ENCODE measurements around the gene YTHDF1. TPM values are rescaled to one million over a fixed set of nuclear protein-coding genes. Genes with fewer than 3 reads are reported as not detected.

YTHDF1 gene
- total RNA-seq, 1 donor from 2014 or later: 43.3 TPM

DNA sequence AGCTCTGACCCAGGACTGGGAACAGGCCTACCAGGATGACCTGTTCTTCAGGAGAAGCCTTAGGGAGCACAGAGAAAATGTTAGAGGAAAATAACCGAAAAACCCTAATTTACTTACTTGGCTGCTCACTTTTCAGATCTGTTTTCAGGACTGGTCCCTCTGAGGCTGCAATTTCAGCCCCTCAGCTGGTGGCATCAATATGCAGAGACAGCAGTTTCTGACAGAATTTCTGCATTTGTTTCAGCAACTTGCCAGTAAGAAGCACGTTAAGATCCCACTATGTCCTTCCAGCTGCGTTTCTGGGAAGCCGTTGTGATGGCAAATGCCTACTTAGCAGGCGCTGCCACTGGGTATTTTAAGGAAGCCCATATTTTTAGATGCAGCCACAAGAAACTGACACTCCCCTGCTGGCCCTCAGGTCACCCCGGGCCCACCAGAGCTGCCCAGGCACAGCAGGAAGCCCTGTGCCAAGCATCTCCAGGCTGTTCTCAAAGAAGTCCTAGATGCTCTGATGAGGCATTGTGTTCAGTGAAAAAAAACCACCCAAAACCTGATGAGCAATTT is 7.5 kb downstream of the YTHDF1 start:
- Mint-ChIP-seq H3K4me3 (ENCODE audit: unreplicated experiment) (no peak overlapping the region), H3K36me3 (ENCODE audit: unreplicated experiment) (no peaks in the 10 kb centered on the region), H3K9me3 (ENCODE audit: unreplicated experiment) (peaks cover 9% of the 10 kb centered on the region), H3K27me3 (ENCODE audit: unreplicated experiment) (no peaks in the 10 kb centered on the region), H3K4me1 (ENCODE audit: low read depth, unreplicated experiment) (peaks cover 18% of the 10 kb centered on the region), H3K27ac (ENCODE audit: unreplicated experiment) (no peak overlapping the region)
- TF ChIP-seq, protein P1, sequence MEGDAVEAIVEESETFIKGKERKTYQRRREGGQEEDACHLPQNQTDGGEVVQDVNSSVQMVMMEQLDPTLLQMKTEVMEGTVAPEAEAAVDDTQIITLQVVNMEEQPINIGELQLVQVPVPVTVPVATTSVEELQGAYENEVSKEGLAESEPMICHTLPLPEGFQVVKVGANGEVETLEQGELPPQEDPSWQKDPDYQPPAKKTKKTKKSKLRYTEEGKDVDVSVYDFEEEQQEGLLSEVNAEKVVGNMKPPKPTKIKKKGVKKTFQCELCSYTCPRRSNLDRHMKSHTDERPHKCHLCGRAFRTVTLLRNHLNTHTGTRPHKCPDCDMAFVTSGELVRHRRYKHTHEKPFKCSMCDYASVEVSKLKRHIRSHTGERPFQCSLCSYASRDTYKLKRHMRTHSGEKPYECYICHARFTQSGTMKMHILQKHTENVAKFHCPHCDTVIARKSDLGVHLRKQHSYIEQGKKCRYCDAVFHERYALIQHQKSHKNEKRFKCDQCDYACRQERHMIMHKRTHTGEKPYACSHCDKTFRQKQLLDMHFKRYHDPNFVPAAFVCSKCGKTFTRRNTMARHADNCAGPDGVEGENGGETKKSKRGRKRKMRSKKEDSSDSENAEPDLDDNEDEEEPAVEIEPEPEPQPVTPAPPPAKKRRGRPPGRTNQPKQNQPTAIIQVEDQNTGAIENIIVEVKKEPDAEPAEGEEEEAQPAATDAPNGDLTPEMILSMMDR (IDR thresholded peaks at IDR 0.05; ENCODE audit: partially characterized antibody, unreplicated experiment): no peak
- DNase-seq: no peak

DNA sequence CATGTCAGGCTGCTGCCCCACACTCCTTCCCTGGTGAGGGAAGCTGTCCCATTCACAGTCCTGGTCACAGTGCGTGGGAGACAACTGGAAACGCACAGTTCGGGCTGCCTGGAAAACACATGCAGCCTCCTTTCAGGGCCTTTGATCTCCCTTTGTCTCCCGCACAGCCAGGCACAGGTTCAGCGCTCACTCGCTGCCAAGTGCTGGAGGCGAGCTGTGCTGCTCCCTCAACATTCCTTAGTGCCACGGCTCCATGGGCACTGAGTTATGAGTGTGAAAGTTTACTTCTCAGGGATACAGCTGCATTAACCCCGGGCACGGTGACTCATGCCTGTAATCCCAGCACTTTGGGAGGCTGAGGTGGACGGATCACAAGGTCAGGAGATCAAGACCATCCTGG is 9.1 kb downstream of the YTHDF1 start:
- Mint-ChIP-seq H3K27me3 (ENCODE audit: unreplicated experiment) (no peaks in the 10 kb centered on the region), H3K4me3 (ENCODE audit: unreplicated experiment) (no peak overlapping the region), H3K9me3 (ENCODE audit: unreplicated experiment) (peaks cover 8% of the 10 kb centered on the region), H3K36me3 (ENCODE audit: unreplicated experiment) (no peaks in the 10 kb centered on the region), H3K4me1 (ENCODE audit: low read depth, unreplicated experiment) (peaks cover 10% of the 10 kb centered on the region), H3K27ac (ENCODE audit: unreplicated experiment) (no peak overlapping the region)
- TF ChIP-seq, protein P1 (IDR thresholded peaks at IDR 0.05; ENCODE audit: partially characterized antibody, unreplicated experiment): no peak
- no peak for DNase-seq

DNA sequence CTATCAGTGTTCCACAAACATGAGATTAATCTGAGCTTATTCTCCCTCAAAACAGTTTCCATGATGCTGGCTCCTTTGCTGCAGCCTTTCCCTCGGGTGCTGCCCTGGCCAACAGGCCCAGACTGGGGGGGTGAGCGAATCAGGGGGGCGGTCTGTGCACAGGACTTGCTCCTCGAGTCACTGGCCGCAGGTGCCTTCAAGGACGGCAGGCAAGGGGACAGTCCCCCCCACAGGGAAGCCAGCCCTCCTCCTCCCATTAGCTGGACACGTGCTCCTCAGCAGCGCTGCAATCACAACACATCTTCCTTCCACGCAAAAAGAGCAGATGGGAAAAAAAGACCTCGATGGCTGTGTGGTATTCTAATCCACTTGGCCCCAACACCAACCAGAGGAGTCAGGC is 10.0 kb downstream of the YTHDF1 start:
- TF ChIP-seq, protein P1 (IDR thresholded peaks at IDR 0.05; ENCODE audit: partially characterized antibody, unreplicated experiment): no peak
- no peaks in the 10 kb centered on the region for H3K36me3 Mint-ChIP-seq (ENCODE audit: unreplicated experiment)
- DNase-seq: no peak
- peaks cover 10% of the 10 kb centered on the region for H3K4me1 Mint-ChIP-seq (ENCODE audit: low read depth, unreplicated experiment)
- H3K9me3 Mint-ChIP-seq (ENCODE audit: unreplicated experiment): peaks cover 7% of the 10 kb centered on the region
- H3K27ac Mint-ChIP-seq (ENCODE audit: unreplicated experiment): no peak overlapping the region
- no peaks in the 10 kb centered on the region for H3K27me3 Mint-ChIP-seq (ENCODE audit: unreplicated experiment)
- no peak overlapping the region for H3K4me3 Mint-ChIP-seq (ENCODE audit: unreplicated experiment)

DNA sequence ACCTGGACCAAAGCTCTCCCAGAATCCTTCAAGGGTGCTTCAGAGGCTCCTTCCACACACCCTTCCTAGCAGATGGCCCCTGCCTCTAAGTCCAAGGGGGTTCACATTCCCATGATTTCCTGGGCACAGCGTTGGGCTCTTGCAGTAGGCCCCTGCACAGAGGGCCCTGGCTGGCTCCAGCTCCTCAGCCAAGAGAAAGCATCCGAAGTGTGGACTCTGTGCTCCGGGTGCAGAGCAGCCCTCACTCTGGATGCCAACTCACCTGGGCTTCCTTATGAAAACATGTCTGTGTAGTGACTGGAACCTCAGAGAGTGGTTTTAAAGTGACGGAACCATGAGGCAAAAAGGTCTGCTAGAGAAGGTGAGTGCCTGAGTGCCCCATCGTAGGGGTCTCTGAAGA is 11.6 kb downstream of the YTHDF1 start:
- Mint-ChIP-seq H3K27me3 (ENCODE audit: unreplicated experiment) (peaks cover 4% of the 10 kb centered on the region), H3K9me3 (ENCODE audit: unreplicated experiment) (peaks cover 4% of the 10 kb centered on the region), H3K4me3 (ENCODE audit: unreplicated experiment) (no peak overlapping the region), H3K4me1 (ENCODE audit: low read depth, unreplicated experiment) (peaks cover 10% of the 10 kb centered on the region), H3K27ac (ENCODE audit: unreplicated experiment) (no peak overlapping the region), H3K36me3 (ENCODE audit: unreplicated experiment) (no peaks in the 10 kb centered on the region)
- TF ChIP-seq, protein P1 (IDR thresholded peaks at IDR 0.05; ENCODE audit: partially characterized antibody, unreplicated experiment): no peak
- DNase-seq: no peak

DNA sequence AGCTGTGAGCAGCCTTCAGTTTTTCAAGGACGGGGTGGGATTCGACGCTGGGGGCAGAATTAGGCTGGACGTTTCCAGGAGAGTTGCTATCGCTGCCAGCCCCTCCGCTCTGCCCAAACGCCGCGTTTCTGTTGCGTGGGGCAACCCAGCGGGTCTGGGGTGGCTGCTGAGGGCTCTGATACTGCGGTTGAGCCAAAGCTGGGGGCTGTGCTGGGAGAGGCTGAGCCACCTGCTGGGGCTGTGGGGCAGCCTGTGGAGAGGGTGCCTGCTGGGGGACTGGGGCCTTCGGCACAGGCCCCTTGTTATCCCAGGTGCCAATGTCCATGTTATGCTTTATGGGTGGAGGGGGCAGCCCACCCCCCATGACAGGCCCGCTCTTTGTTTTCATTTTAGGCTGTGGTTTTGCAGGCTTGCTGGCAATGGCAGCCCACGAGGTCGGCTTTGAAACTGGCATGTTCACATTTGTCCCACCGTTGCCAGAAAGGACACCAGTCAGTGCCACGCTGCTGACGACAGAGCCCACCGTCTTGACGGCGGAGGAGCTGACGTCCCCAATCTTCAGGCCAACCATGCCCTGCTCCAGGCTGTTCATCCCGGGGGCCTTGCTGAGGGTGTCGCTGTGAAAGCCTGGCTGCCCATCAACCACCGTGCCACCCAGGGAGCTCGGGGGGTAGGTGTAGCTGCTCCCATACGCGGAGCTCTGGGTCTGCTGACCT is 13.0 kb downstream of the YTHDF1 start:
- Mint-ChIP-seq H3K27me3 (ENCODE audit: unreplicated experiment) (peaks cover 4% of the 10 kb centered on the region), H3K27ac (ENCODE audit: unreplicated experiment) (no peak overlapping the region), H3K4me3 (ENCODE audit: unreplicated experiment) (no peak overlapping the region), H3K9me3 (ENCODE audit: unreplicated experiment) (peaks cover 4% of the 10 kb centered on the region), H3K36me3 (ENCODE audit: unreplicated experiment) (no peaks in the 10 kb centered on the region), H3K4me1 (ENCODE audit: low read depth, unreplicated experiment) (peaks cover 10% of the 10 kb centered on the region)
- DNase-seq: no peak
- TF ChIP-seq, protein P1 (IDR thresholded peaks at IDR 0.05; ENCODE audit: partially characterized antibody, unreplicated experiment): no peak
